Measurements from ENCODE around the gene LBP.
"Not testable (repeated sequence)": the region's sequence is repeated elsewhere in the genome, so short reads cannot be mapped to it uniquely, and the experiment has no call there.

The LBP gene

GRCh38 chr20:38307371-38308046, 38.8 kb upstream of the LBP start:
- no peak overlapping the region for H3K9ac ChIP-seq (ENCODE audit: low read length)
- no peaks in the 10 kb centered on the region for H3K27me3 ChIP-seq (replicated peaks; ENCODE audit: control insufficient read depth, insufficient read depth, low read length)
- H3K4me1 ChIP-seq (ENCODE audit: control insufficient read depth, insufficient read depth, low read length) = no peaks in the 10 kb centered on the region
- no peak overlapping the region for H3K4me3 ChIP-seq (ENCODE audit: low read length)
- H3K9me3 ChIP-seq (ENCODE audit: control insufficient read depth, low read length) = no peaks in the 10 kb centered on the region
- H3K36me3 ChIP-seq (ENCODE audit: control insufficient read depth, insufficient read depth, low read length, severe bottlenecking) = no peaks in the 10 kb centered on the region
- no peak for DNase-seq (ENCODE audit: low read depth)

- H3K9me3 ChIP-seq (ENCODE audit: control insufficient read depth, low read length) = no peaks in the 10 kb centered on the region
- no peaks in the 10 kb centered on the region for H3K36me3 ChIP-seq (ENCODE audit: control insufficient read depth, insufficient read depth, low read length, severe bottlenecking)
- H3K4me3 ChIP-seq (ENCODE audit: low read length) = no peak overlapping the region
- no peaks in the 10 kb centered on the region for H3K27me3 ChIP-seq (replicated peaks; ENCODE audit: control insufficient read depth, insufficient read depth, low read length)
- no peaks in the 10 kb centered on the region for H3K4me1 ChIP-seq (ENCODE audit: control insufficient read depth, insufficient read depth, low read length)
- DNase-seq (ENCODE audit: low read depth) = no peak
- no peak overlapping the region for H3K9ac ChIP-seq (ENCODE audit: low read length)
Observed at GRCh38 chr20:38308047-38308438, 38.2 kb upstream of the LBP start.

DNA sequence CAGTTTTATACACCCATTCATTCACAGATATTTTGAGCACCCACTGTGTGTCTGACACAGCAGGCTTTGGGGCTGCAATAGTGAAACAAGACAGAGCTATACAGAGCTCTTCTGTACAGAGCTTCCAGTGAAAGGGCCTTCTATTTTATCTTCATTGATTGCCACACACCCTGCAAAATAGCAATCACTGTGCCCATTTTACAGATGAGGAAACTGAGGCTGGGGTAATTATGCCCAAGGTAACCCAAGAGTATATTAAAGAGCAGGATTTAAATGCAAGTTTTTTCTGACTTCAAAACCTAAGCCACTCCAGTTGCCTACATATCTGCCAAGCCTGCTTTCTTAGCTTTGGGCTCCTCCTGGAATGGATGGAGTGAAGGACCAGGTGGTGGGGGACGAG, 37.8 kb upstream of the LBP start:
- Histone ChIP-seq H3K4me1 (ENCODE audit: control insufficient read depth, insufficient read depth, low read length) (no peaks in the 10 kb centered on the region), H3K9me3 (ENCODE audit: control insufficient read depth, low read length) (no peaks in the 10 kb centered on the region), H3K27me3 (replicated peaks; ENCODE audit: control insufficient read depth, insufficient read depth, low read length) (no peaks in the 10 kb centered on the region), H3K4me3 (ENCODE audit: low read length) (no peak overlapping the region), H3K9ac (ENCODE audit: low read length) (no peak overlapping the region), H3K36me3 (ENCODE audit: control insufficient read depth, insufficient read depth, low read length, severe bottlenecking) (no peaks in the 10 kb centered on the region)
- no peak for DNase-seq (ENCODE audit: low read depth)

GRCh38 chr20:38311091-38311490, 35.2 kb upstream of the LBP start:
- H3K9ac ChIP-seq (ENCODE audit: low read length) = no peak overlapping the region
- no peaks in the 10 kb centered on the region for H3K36me3 ChIP-seq (ENCODE audit: control insufficient read depth, insufficient read depth, low read length, severe bottlenecking)
- no peak overlapping the region for H3K4me3 ChIP-seq (ENCODE audit: low read length)
- no peak for DNase-seq (ENCODE audit: low read depth)
- H3K9me3 ChIP-seq (ENCODE audit: control insufficient read depth, low read length) = no peaks in the 10 kb centered on the region
- H3K27me3 ChIP-seq (replicated peaks; ENCODE audit: control insufficient read depth, insufficient read depth, low read length) = peaks cover 5% of the 10 kb centered on the region
- no peaks in the 10 kb centered on the region for H3K4me1 ChIP-seq (ENCODE audit: control insufficient read depth, insufficient read depth, low read length)

DNA sequence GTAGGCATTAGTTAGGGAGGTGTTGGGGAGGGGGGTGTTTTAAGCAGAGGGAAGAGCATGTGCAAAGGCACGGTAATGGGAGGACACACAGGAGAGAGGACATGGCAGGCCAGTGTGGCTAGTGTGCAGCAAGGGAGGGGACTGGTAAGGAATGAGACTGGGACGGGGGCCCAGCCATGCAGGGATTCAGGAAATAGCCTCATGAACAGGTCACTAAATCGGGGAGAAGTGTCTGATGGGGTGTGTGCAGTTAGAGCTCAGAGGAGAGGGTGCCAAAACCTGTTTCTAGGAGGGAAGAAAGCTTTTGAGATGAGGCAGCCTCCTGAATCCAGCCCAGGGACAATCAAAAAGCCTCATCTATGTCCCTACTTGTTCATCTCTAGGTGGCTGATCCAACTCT, 34.8 kb upstream of the LBP start:
- Histone ChIP-seq H3K9ac (ENCODE audit: low read length) (no peak overlapping the region), H3K36me3 (ENCODE audit: control insufficient read depth, insufficient read depth, low read length, severe bottlenecking) (no peaks in the 10 kb centered on the region), H3K9me3 (ENCODE audit: control insufficient read depth, low read length) (no peaks in the 10 kb centered on the region), H3K4me3 (ENCODE audit: low read length) (no peak overlapping the region), H3K4me1 (ENCODE audit: control insufficient read depth, insufficient read depth, low read length) (no peaks in the 10 kb centered on the region), H3K27me3 (replicated peaks; ENCODE audit: control insufficient read depth, insufficient read depth, low read length) (peaks cover 8% of the 10 kb centered on the region)
- no peak for DNase-seq (ENCODE audit: low read depth)

DNA sequence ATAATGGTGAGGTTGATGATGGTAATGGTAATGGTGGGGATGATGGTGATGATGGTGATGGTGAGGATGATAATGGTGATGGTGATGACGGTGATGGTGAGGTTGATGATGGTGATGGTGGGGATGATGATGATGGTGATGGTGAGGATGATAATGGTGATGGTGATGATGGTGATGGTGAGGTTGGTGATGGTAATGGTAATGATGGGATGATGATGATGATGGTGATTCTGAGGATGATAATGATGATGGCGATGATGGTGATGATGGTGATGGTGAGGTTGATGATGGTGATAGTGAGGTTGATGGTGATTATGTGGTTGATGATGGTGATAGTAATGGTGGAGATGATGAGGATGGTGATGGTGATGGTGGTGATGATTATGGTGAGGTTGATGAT, 32.6 kb upstream of the LBP start:
- Histone ChIP-seq H3K9me3 (ENCODE audit: control insufficient read depth, low read length) (no peaks in the 10 kb centered on the region), H3K4me1 (ENCODE audit: control insufficient read depth, insufficient read depth, low read length) (no peaks in the 10 kb centered on the region), H3K9ac (ENCODE audit: low read length) (no peak overlapping the region), H3K27me3 (replicated peaks; ENCODE audit: control insufficient read depth, insufficient read depth, low read length) (peaks cover 18% of the 10 kb centered on the region), H3K4me3 (ENCODE audit: low read length) (no peak overlapping the region), H3K36me3 (ENCODE audit: control insufficient read depth, insufficient read depth, low read length, severe bottlenecking) (no peaks in the 10 kb centered on the region)
- no peak for DNase-seq (ENCODE audit: low read depth)

- not testable (repeated sequence) for DNase-seq (ENCODE audit: low read depth); H3K9me3 ChIP-seq (ENCODE audit: control insufficient read depth, low read length); H3K9ac ChIP-seq (ENCODE audit: low read length); H3K4me1 ChIP-seq (ENCODE audit: control insufficient read depth, insufficient read depth, low read length); H3K4me3 ChIP-seq (ENCODE audit: low read length); H3K36me3 ChIP-seq (ENCODE audit: control insufficient read depth, insufficient read depth, low read length, severe bottlenecking)
- H3K27me3 ChIP-seq (replicated peaks; ENCODE audit: control insufficient read depth, insufficient read depth, low read length) = peaks cover 20% of the 10 kb centered on the region
Observed at GRCh38 chr20:38314350-38314749, 31.9 kb upstream of the LBP start.

- Histone ChIP-seq H3K9ac (ENCODE audit: low read length) (no peak overlapping the region), H3K4me3 (ENCODE audit: low read length) (no peak overlapping the region), H3K4me1 (ENCODE audit: control insufficient read depth, insufficient read depth, low read length) (no peaks in the 10 kb centered on the region), H3K9me3 (ENCODE audit: control insufficient read depth, low read length) (no peaks in the 10 kb centered on the region), H3K27me3 (replicated peaks; ENCODE audit: control insufficient read depth, insufficient read depth, low read length) (peaks cover 25% of the 10 kb centered on the region), H3K36me3 (ENCODE audit: control insufficient read depth, insufficient read depth, low read length, severe bottlenecking) (no peaks in the 10 kb centered on the region)
- peak; percentile 36 for DNase-seq (ENCODE audit: low read depth)
Observed at GRCh38 chr20:38315290-38315966, 30.9 kb upstream of the LBP start.

DNA sequence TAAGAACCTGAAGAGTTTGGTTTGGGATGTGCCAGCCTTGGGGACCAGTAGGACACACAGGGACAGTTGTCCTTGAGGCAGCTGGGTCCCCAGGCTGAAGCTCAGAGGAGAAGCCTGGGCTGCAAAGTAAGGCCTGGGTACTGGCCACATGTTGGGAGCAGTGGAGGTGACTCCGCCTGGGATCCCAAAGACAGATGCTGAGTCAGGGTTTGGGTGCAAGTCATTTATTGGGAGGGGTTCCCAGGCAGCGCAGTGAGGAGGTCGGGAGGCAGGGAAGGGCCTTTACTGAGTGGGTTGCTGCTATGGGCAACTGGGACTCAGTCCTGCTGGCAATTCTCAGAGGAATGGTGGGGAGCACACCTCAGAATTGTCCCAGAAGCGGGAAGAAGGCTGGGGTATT, 29.9 kb upstream of the LBP start:
- no peaks in the 10 kb centered on the region for H3K36me3 ChIP-seq (ENCODE audit: control insufficient read depth, insufficient read depth, low read length, severe bottlenecking)
- peaks cover 25% of the 10 kb centered on the region for H3K27me3 ChIP-seq (replicated peaks; ENCODE audit: control insufficient read depth, insufficient read depth, low read length)
- no peaks in the 10 kb centered on the region for H3K4me1 ChIP-seq (ENCODE audit: control insufficient read depth, insufficient read depth, low read length)
- H3K9ac ChIP-seq (ENCODE audit: low read length) = no peak overlapping the region
- H3K9me3 ChIP-seq (ENCODE audit: control insufficient read depth, low read length) = no peaks in the 10 kb centered on the region
- no peak for DNase-seq (ENCODE audit: low read depth)
- H3K4me3 ChIP-seq (ENCODE audit: low read length) = no peak overlapping the region

- no peak overlapping the region for H3K4me3 ChIP-seq (ENCODE audit: low read length)
- no peak overlapping the region for H3K9ac ChIP-seq (ENCODE audit: low read length)
- no peaks in the 10 kb centered on the region for H3K36me3 ChIP-seq (ENCODE audit: control insufficient read depth, insufficient read depth, low read length, severe bottlenecking)
- no peaks in the 10 kb centered on the region for H3K4me1 ChIP-seq (ENCODE audit: control insufficient read depth, insufficient read depth, low read length)
- no peaks in the 10 kb centered on the region for H3K9me3 ChIP-seq (ENCODE audit: control insufficient read depth, low read length)
- peaks cover 25% of the 10 kb centered on the region for H3K27me3 ChIP-seq (replicated peaks; ENCODE audit: control insufficient read depth, insufficient read depth, low read length)
- no peak for DNase-seq (ENCODE audit: low read depth)
Observed at GRCh38 chr20:38317422-38317821, 28.9 kb upstream of the LBP start.

DNA sequence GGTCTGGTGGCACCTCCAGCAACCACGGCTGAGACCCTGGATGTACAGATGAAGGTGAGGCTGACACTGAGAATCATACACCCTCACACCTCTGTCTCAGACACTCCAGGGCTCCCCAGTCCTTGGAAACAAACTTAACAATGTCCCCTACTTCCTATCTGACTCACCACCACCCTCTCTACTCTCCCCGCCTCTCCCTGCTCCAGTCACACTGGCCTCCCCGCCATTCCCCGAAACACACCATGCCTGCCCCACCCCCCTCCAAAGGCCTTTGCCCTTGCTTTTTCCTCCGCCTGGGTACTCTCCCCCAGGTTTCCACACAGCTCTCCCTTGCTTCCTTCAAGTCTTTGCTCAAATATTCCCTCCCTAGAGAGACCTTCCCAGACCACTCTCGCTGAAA, 26.1 kb upstream of the LBP start:
- peaks cover 43% of the 10 kb centered on the region for H3K27me3 ChIP-seq (replicated peaks; ENCODE audit: control insufficient read depth, insufficient read depth, low read length)
- peaks cover 1% of the 10 kb centered on the region for H3K9me3 ChIP-seq (ENCODE audit: control insufficient read depth, low read length)
- DNase-seq (ENCODE audit: low read depth) = no peak
- H3K4me1 ChIP-seq (ENCODE audit: control insufficient read depth, insufficient read depth, low read length) = no peaks in the 10 kb centered on the region
- H3K36me3 ChIP-seq (ENCODE audit: control insufficient read depth, insufficient read depth, low read length, severe bottlenecking) = no peaks in the 10 kb centered on the region
- H3K4me3 ChIP-seq (ENCODE audit: low read length) = no peak overlapping the region
- no peak overlapping the region for H3K9ac ChIP-seq (ENCODE audit: low read length)
